IPS DF 19.7 (cell line): ENCODE results near the gene PKP4.
"Not testable (repeated sequence)": the region's sequence is repeated elsewhere in the genome, so short reads cannot be mapped to it uniquely, and the experiment has no call there.

ENCODE experiments used
- DNase-seq: peaks from one replicate; pipeline ENCODE4 v3.0.0-alpha.2; 2013; ENCODE audit warnings: low read depth, low spot score

The PKP4 gene

DNA sequence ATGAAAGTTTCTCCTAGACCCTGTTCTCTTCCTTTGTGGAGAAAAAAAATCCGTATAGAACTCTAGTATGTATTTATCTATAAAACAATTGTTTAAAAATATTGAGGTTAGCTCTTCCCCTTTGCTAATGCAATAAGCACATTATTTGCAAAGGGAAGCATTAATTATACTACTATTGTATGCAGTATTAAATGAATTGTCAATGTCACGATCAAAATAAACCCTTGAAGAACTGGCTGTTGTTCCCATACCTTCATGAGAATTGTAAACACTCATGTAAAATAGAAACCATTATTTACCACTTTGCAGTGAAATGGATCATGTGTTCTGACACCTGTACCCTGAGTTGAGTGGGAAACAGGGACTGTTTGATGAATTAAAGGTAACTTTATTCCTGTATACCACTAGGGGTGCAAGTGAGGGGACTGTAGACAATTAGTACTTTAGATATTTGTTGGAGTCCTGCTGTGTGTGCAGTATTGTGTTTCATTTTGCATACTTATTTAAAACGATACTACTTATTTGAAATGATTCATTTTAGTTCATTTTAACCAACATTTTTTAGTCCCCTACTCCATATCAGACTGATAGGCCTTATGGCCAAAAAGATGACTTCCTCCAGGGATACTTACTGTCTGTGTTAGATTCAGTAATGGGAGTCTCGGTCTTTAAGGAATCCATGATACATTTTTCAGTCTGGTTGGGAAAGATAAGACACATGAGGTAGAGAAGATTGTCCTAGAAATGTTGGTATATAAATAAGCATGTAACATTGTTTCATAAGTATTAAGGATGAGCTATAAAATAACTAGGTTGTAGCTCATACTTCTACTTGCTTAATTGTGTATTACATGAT lies 7.9 kb downstream of the PKP4 start:
- DNase-seq: no peak

DNA sequence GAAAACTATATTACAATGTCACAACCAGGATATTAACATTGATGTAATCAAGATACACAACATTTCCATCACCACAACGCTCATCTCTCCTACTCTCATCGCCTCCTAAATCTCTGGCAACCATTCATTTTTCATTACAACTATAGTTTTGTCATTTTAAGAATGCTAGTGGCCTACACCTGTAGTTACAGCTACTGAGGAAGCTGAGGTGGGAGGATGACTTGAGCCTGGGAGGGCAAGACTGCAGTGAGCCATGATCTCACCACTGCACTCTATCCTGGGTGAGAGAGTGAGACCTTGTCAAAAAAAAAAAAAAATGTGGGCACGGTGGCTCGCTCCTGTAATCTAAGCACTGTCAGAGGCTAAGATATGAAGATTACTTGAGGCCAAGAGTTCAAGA lies 10.5 kb downstream of the PKP4 start:
- no peak for DNase-seq

DNA sequence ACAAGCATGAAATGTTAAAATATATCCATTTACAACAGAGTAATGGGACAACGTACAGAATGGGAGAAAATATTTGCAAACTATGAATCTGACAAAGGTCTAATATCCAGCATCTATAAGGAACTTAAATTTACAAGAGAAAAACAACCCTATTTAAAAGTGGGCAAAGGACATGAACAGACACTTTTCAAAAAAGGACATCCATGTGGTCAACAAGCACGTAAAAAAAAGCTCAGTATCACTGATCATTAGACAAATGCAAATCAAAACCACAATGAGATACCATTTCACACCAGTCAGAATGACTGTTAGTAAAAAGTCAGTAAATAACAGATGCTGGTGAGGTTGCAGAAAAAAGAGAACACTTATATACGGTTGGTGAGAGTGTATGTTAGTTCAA lies 16.1 kb downstream of the PKP4 start:
- not testable (repeated sequence) for DNase-seq

DNA sequence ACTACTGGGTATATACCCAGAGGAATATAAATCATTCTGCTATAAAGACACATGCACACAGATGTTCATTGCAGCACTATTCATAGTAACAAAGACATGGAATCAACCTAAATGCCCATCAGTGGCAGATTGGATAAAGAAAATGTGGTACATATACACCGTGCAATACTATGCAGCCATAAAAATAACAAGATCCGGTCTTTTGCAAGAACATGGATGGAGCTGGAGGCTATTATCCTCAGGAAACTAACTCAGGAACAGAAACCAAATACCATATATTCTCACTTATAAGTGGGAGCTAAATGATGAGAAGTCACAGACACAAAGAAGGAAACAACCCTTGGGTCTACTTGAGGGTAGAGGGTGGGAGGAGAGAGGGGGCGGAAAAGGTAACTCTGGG lies 16.5 kb downstream of the PKP4 start:
- not testable (repeated sequence) for DNase-seq

DNA sequence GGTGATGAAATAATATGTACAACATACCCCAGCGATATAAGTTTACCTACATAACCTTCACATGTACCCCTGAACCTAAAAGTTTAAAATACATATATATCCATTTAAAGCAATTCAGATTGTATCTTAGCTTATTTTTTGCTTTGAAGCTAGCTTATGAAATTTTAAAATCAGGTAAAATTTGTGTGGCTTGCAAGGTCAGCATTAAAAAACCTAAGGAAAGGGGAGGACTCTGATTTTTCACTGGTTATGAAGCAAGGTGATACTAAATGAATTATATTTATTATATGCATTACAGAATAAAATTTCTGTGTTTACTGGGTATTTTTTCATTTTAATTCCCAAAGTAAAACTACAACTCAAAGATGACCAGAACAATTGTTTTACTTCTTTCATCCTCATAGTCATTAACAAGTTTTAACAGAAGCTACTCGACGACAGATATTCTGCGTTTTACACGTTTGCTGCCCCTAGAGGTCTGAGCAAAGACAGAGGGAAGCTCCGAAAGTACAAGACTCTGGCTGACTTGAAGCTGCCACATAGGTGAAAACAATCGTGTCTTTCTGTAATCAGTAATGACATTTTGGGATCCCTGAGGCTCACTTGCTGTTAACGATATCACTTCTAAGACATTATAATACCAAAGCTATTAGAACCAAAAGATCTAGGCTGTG lies 17.1 kb downstream of the PKP4 start:
- no peak for DNase-seq

DNA sequence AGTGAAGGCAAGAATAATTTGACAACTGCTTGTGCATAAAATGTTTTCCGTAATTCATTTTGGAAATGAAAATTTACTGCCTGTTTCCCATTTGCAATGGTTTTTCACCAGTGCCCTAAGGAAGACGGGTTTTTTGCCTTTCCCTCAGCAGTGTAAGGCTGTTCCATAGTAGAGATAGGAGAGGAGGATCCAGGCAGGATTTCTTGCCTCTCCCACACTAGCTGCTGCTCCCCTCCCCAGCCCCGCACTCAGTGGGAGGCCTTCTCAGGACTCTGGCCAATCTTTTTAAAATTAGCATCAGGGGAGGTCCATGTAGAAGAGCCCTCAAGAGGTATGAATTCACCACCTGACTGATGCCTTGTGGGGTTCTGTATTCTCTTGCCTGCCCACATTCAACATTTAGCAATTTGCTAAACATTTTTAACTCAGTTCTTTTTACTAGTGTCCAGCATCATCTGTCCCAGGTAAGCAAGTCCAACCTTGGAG lies 17.8 kb downstream of the PKP4 start:
- DNase-seq: not testable (repeated sequence)

DNA sequence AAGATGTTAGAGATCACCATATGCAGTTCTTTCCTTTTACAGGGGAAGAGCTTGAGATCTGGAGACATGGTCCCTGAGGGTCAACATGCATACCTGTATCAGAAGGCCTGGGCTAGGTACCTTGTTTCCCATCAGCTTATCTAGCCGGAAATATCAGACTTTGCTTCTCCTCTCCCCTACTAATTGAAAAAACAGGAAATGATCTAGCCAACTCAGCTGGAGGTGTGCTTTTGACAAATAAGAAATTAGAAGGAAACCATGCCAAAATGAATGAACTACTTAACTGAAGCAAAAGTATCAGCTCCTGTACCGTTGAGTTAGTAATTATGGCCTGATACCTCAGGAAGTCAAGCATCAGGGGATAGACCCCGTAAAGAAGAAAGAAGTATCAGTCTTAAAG lies 20.4 kb downstream of the PKP4 start:
- no peak for DNase-seq

DNA sequence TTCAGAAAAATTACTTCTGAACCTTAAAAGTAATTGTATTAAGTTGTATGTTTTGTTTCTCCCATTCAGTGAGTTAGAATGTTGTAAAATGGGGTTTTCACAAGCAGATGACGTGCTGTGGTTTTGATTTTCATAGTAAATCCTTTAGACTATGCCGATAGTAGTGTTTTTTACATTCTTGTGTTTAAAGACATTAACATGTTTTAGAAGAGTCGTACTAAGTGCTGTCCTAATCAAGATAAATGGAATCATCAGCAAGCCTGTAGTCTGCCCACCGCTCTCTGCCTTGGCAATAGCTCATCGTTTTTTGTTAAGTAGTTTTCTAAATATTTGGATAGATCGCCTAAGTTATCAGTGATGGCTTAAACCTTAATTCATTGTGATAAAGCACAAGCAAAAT lies 21.5 kb downstream of the PKP4 start:
- no peak for DNase-seq

DNA sequence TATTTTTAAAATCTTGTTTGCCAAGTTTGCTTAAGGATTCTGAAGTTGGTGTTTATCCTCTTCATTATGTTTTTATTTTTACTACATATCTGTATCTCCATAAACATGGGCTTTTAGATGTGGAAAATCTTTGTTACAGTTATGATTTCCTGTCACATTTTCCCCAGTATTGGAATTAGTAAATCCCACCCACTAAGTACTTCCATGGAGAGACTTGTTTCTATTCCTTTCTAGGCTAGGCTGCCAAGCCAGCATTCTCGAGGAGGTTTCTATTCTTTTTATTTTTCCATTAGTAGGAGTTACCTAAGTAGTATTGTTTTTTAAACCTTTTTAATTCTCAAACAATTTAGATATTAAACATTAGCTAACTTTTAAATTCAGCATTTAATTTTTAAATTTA lies 22.1 kb downstream of the PKP4 start:
- no peak for DNase-seq

DNA sequence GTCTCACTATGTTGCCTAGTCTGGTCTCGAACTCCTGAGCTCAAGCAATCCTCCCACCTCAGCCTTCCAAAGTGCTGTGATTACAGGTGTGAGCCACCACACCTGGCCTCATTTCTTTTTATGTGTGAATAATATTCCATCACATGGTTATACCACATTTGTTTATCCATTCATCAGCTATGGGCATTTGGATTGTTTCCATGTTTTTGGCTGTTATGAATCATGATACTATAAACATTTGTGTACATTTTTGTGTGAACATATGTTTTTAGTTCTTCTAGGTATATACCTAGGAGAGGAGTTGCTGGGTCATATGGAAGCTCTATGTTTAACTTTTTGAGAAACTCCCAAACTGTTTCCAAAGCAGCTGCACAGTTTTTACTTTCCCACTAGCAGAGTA lies 24.4 kb downstream of the PKP4 start:
- no peak for DNase-seq

DNA sequence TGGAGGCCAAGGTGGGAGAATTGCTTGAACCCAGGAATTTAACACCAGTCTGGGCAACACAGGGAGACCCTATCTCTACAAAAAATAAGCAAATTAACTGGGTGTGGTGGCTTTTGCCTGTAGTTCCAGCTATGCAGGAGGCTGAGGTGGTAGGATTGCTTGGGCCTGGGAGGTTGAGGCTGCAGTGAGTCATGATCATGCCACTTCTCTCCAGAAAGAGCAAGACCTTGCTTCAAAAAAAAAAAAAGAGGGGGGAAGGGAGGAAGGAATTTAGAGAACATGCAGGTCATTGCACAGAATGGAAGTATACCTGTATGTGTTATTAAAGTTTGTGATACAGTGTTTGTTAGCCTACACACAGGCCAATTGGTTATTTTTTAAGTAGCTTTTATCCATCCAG lies 25.8 kb downstream of the PKP4 start:
- no peak for DNase-seq

DNA sequence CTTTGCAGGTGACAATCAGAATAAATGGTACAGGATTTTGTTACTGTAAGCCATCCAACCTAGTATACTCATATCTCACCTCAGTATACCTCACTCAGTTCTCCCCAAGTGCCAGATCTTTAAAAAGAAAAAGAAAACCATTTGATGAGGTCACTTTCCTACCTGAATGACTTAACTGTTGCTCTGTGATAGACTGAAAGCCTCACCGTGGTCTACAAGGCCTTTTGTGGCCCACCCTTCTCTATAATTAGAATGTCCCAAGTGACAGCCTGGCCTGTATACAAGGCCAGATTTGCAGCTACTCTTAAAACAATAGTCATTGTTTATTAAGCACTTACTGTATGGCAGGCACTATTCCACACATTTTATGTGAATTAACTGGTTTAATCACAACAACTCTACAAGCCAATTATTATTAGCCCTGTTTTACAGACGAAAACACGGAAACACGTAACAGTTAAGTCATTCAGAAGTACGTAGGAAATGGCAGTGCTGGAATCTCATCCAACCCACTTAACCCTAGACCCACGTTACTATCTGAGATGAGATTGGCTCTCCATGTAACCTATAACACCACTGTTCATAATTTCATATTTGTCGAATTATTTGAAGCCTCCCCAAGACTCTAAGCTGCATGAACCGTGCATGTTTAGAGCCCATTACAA lies 28.3 kb downstream of the PKP4 start:
- DNase-seq: no peak

DNA sequence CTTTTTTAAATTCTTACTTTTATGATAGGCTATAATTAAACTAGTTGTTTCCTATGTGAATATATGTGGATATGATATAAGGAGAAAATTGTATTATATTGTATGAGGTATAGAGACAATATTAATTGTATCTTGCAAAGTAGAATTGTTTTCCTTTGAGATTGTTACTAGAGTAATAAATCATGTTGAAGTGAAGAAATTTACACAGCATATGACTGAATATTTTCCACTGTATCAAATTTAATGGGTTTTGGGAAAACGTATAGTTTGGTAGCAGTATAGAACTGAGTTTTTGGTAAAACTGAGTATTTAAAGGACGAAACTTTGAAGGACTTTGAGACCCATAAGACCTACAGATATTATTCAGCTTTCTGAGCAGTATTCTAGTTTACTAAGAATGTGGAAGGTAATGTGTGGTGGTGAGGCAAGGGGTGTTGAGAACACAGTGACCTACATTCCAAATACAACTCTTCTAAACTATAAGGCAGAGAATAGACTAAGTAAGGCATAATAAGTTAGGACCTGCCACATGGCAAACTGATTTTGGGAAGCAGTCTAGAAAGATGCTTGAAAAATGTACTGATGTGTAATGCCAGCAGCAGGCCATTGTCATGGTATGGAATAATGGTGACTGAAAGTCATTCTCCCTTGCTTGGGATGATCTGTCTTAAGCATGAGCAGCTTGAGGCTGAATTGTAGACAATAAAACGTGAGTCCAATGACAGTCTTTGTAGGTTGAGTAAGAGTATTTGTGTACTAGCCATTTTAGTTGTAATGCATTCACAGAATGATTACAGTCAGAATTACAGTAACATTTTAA lies 29.6 kb downstream of the PKP4 start:
- no peak for DNase-seq

DNA sequence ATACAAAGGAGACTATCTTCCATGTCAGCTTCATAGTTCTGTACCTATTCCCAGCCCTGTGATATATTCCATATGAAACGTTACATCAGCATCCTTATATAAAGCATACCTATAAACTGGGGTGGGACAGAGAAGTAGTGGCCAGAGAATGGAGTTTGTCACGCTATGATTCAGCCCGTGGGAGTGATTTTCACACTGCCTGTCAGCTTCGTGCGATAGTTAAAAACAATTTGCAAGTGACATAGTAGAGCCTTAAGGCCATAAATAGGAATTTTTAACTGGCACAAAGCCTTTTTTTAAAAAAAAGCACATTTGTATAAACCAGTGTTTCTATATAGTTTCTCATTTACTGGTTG lies 30.2 kb downstream of the PKP4 start:
- no peak for DNase-seq

DNA sequence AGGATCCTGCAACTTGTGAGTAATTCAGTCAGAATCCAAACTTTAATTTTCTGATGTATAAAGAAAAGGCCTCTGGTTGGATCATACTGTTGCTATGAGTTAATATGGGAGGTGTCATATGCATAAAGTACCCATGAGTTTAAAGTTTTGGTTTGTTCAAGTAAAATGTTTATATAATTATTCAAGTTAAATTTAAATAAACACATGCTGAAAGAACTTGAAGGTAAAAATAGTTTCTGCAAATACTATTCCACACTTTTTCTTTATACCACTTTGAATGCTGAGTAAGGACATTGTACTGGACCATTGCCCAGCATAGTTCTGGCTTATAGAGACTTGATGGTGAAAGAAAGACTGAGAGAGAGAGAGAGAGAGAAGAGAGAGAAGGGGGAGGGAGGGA lies 30.7 kb downstream of the PKP4 start:
- DNase-seq: no peak

DNA sequence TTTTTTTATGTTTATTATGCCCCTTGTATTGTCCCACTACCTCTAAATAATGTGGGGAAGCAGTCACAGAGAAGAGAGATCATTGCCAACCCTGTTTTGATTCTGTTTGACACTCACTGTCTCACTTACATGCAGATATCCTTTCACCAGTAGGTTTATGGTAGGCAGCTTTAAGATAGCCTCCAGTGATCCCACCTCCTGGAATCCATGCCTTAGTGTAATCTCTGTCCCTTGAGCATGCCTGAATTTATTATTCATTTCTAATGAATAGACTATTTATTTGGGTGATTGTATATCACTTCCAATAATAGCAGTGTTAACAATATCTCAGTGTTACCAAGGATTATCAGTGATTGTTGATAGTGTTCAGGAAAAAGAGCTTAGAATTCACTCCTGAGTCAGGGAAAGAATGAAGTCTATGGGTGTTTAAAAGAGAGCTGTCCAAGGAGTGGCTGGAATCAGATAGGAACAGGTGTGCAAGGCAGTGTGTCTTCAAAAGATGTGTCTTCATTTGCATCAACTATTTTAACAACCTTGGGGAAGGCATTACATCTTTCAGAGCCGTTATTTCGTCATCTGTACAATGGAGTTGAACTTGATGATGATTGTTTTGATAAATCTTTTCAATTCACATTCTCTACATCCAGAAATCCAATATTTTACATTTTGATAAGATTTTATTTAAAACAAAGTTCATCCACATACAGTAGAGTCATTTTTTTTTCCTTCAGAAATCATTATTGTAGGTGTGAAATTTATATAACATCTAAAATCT lies 31.9 kb downstream of the PKP4 start:
- DNase-seq: no peak

DNA sequence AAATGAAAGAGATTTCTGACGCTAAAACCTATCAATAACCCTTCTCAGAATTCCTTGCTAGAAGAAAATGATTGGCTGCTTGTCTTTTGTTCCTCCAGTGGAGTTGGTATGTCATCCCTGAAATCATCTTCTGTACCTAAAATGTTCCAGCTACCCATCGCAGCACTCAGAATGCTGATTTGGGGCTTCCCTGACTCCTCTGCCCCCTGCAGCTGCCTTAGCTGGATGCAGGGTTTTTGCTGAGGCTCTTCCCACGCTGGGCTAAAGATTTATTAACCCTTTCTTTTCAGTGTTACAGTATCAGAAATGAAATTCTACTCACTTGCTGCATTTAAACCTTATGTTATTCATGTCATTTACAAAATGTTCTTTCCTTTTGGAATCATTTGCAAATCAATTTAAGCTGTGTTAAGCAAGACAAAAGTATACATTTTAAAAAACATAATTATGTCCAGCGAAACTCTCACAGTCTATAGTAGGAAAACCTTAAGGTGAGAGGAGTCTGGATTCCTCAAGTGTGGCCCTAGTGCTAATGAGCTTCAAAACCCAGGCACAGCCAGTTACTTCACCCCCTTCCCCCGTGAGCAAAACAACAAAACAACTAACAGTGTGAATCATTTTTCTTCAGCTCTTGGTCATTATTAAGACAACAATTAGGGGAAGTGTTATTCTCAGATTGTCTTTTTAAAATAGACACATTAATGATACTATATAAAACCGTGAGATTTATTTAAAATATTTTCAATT lies 32.8 kb downstream of the PKP4 start:
- no peak for DNase-seq

DNA sequence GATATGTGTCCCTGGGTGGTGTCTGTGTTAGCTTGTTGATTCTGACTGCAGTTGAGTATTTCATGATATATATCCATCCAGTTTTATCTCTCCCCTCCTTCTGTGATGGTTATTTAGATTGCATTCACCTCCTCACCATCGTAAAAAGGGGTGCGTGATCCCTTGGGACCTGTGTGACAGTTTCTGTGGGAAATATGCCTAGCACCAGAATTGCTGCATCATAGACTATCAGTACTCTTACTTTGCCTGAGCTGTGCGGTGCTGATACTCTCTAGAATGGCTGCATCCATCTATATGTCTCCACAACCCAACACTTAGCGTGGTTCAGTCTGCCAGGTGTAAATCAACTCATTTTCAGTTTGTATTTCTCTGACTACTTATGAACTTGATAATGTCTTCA lies 34.3 kb downstream of the PKP4 start:
- DNase-seq: no peak

DNA sequence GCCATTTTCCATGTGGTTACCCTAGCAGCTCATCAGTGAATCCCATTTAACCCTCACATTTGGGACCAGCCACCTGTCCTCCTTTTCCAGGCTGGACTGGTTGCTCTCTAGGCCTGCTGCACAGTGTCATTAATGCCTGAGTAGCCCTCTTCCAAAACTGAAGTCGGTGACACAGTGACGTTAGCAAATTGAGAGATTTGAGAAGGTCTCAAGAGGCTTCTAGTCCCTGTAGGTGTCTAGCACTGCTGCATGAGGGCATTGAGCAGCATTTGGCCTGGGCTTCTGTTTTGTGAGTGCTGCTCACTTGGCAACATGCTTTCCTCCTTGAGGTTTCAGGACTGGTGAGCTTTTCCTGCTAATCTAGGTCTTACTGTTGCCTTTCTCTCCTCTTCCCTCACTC lies 36.7 kb downstream of the PKP4 start:
- DNase-seq: no peak

DNA sequence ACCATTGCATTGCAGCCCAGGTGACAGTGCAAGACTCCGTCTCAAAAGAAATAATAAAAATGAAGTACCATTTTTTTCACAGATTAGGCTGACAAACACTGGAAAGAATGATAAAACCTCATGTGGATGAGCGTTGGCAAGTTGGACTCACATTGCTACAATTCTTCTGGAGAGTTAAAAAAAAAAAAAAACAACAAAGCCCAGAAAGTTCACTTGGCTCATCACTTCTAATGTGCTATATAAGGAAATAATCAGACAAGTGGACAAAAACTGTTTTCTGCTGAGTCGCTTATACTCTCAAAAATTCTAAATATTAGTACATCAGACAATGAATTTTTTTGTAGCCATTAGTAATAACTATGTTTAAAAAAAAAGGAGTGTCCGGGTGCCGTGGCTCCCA lies 38.4 kb downstream of the PKP4 start:
- DNase-seq: no peak
